B cell (primary cell): Measurements from ENCODE around the gene RABGAP1L. TPM values are rescaled to one million over a fixed set of nuclear protein-coding genes. Genes with fewer than 3 reads are reported as not detected.

ENCODE experiments used
- ATAC-seq: fragments of 200-7000 bp; cut with Tn5 transposase; one replicate; pipeline ENCODE4 v1.10.0; 2021; ENCODE audit warnings: low read depth, mild to moderate bottlenecking, moderate number of reproducible peaks, moderate library complexity
- CTCF ChIA-PET: fragments of 350-600 bp; sonication (Branson Sonifier 250); formaldehyde crosslinking; loops from one replicate; lab custom pipeline; 2021; ENCODE audit warnings: antibody characterized with exemption, inconsistent platforms; lab: Charles Lee
- POLR2A ChIA-PET: fragments of 350-600 bp; sonication (Branson Sonifier 250); formaldehyde crosslinking; loops from one replicate; lab custom pipeline; 2021; ENCODE audit warnings: antibody characterized with exemption; lab: Charles Lee
- DNase-seq: peaks from one replicate; pipeline ENCODE4 v3.0.0; 2013
- H2AFZ ChIP-seq: 2 replicates; pipeline ENCODE4 v1.6.1; 2012; ENCODE audit warnings: mild to moderate bottlenecking, low read depth, low read length; ENCODE audit not compliant: insufficient read depth, poor library complexity, severe bottlenecking
- H3K27ac ChIP-seq, 2 donors: 1 replicate in 1 of 2; 2 replicates in 1 of 2; pipeline ENCODE4 v1.5.1; 2012 to 2013; ENCODE audit warnings: low read length in 2 of 2, mild to moderate bottlenecking in 2 of 2, moderate library complexity in 1 of 2
- H3K27me3 ChIP-seq, 4 experiments: fragments of 200-600 bp in 1 of 4; sonication (generic) in 1 of 4; replicated peaks in 1 of 4; 1 replicate in 2 of 4; 2 replicates in 2 of 4; pipeline versions ENCODE4 v1.6.1 to v1.7.0; 2013 to 2016; ENCODE audit warnings: low read length in 3 of 4, mild to moderate bottlenecking in 2 of 4, mixed read lengths in 1 of 4, moderate library complexity in 1 of 4; ENCODE audit not compliant: insufficient read depth in 4 of 4, control insufficient read depth in 3 of 4; ENCODE audit errors: control extremely low read depth in 1 of 4
- H3K36me3 ChIP-seq, 2 experiments: replicated peaks in 1 of 2; 1 replicate in 1 of 2; 2 replicates in 1 of 2; pipeline versions ENCODE4 v1.6.1 to v1.7.1; 2013; ENCODE audit warnings: low read length in 1 of 2; ENCODE audit not compliant: insufficient read depth in 2 of 2, control insufficient read depth in 1 of 2; ENCODE audit errors: control extremely low read depth in 1 of 2, extremely low read depth in 1 of 2
- H3K4me1 ChIP-seq, 2 donors: fragments of 200-600 bp in 1 of 2; sonication (generic) in 1 of 2; 1 replicate in 1 of 2; 2 replicates in 1 of 2; pipeline versions ENCODE4 v1.5.1 to v1.6.1; 2013 to 2017; ENCODE audit warnings: low read length in 2 of 2; ENCODE audit not compliant: control insufficient read depth in 2 of 2, insufficient read depth in 2 of 2
- H3K4me2 ChIP-seq: replicated peaks from 2 replicates; pipeline ENCODE3; 2012; ENCODE audit warnings: mild to moderate bottlenecking, low read depth, low read length; ENCODE audit not compliant: poor library complexity, severe bottlenecking
- H3K4me3 ChIP-seq, 5 experiments: fragments of 200-600 bp in 1 of 5; sonication (generic) in 1 of 5; 1 replicate in 3 of 5; 2 replicates in 2 of 5; pipeline versions ENCODE4 v1.5.1 to v1.7.0; 2011 to 2016; ENCODE audit warnings: low read length in 4 of 5, mild to moderate bottlenecking in 4 of 5, low read depth in 2 of 5, control low read depth in 1 of 5, moderate library complexity in 1 of 5; ENCODE audit not compliant: insufficient read depth in 1 of 5; ENCODE audit errors: control extremely low read depth in 1 of 5, extremely low read depth in 1 of 5
- H3K79me2 ChIP-seq: fragments of 200-600 bp; sonication (generic); one replicate; pipeline ENCODE4 v1.6.0; 2016; ENCODE audit warnings: low read length; ENCODE audit not compliant: control insufficient read depth, insufficient read depth
- H3K9ac ChIP-seq: fragments of 200-600 bp; sonication (generic); 2 replicates; pipeline ENCODE4 v1.6.1; 2017; ENCODE audit warnings: mild to moderate bottlenecking, low read length, moderate library complexity
- H3K9me3 ChIP-seq, 3 donors: one replicate each; pipeline versions ENCODE4 v1.6.1 to v1.7.1; 2013; ENCODE audit warnings: low read length in 2 of 3; ENCODE audit not compliant: control insufficient read depth in 2 of 3, insufficient read depth in 1 of 3; ENCODE audit errors: control extremely low read depth in 1 of 3
- H4K20me1 ChIP-seq: 2 replicates; pipeline ENCODE4 v1.6.0; 2012; ENCODE audit warnings: mild to moderate bottlenecking, low read length; ENCODE audit not compliant: insufficient read depth, control insufficient read depth, poor library complexity, severe bottlenecking
- H3K27ac Mint-ChIP-seq: one replicate; pipeline ENCODE4 v1.8.0; 2021; ENCODE audit warnings: mixed read lengths
- H3K27me3 Mint-ChIP-seq: one replicate; pipeline ENCODE4 v1.8.0; 2021; ENCODE audit warnings: mixed read lengths
- H3K4me1 Mint-ChIP-seq: one replicate; pipeline ENCODE4 v1.8.0; 2021; ENCODE audit warnings: mixed read lengths
- H3K4me3 Mint-ChIP-seq: one replicate; pipeline ENCODE4 v1.8.0; 2021; ENCODE audit warnings: mixed read lengths
- H3K9me3 Mint-ChIP-seq: one replicate; pipeline ENCODE4 v1.8.0; 2022; ENCODE audit warnings: mixed read lengths; ENCODE audit not compliant: insufficient read depth
- CTCF ChIP-seq: fragments of 200-600 bp; IDR thresholded peaks from one replicate; pipeline ENCODE4 v1.8.0; 2022; ENCODE audit warnings: antibody characterized with exemption, mild to moderate bottlenecking
- EZH2 ChIP-seq: IDR thresholded peaks from 2 replicates; pipeline ENCODE4 v1.6.1; 2012; ENCODE audit warnings: borderline replicate concordance, low read depth, mild to moderate bottlenecking, moderate library complexity, low read length; ENCODE audit not compliant: insufficient read depth, poor library complexity, severe bottlenecking
- WGBS: methylation state at CpG from one replicate; pipeline ENCODE4 v1.1.5; 2013; ENCODE audit warnings: missing lambda C conversion rate; ENCODE audit not compliant: insufficient coverage; 5-methylcytosine and 5-hydroxymethylcytosine counted together
- intact Hi-C: fragments of 100-400 bp; cut with micrococcal nuclease; formaldehyde crosslinking; loops from one replicate; pipeline ENCODE4 v1.10.0; 2022
- polyA plus RNA-seq: library from polyadenylated mRNA; depleted of rRNA; stranded (reverse); fragments of >200 nt; gene quantifications from 2 replicates; pipeline ENCODE4 v1.2.3, GENCODE V29; 2012
- total RNA-seq, 2 donors: library from RNA; stranded (reverse); fragments of 120-200 nt in 1 of 2; gene quantifications; 1 replicate in 1 of 2; 2 replicates in 1 of 2; pipeline versions ENCODE4 v1.2.3 to v1.2.4, GENCODE V29; 2013 to 2022

RABGAP1L gene
- total and polyA plus RNA-seq, 2 donors (not counting 1 experiment from before 2014, with no cell fraction given), result 34.9 to 159 TPM

- peaks cover 0 to 11% of the 10 kb centered on the region in 2 experiments for H3K36me3 ChIP-seq
- no peak overlapping the region for H3K9ac ChIP-seq
- H3K4me3 Mint-ChIP-seq, result no peak overlapping the region
- H3K4me1 ChIP-seq, result no peaks in the 10 kb centered on the region
- H3K4me1 Mint-ChIP-seq, result peaks cover 25% of the 10 kb centered on the region
- no peak overlapping the region for H3K27ac Mint-ChIP-seq
- H3K79me2 ChIP-seq, result peaks cover 69% of the 10 kb centered on the region
- no peak overlapping the region for H3K4me2 ChIP-seq
- H3K9me3 ChIP-seq, result no peaks in the 10 kb centered on the region
- TF ChIP-seq EZH2 (no peak), CTCF (no peak)
- CTCF ChIA-PET, result no interaction called here
- no peak overlapping the region for H2AFZ ChIP-seq
- H3K4me3 ChIP-seq, result no peak overlapping the region
- no peak for ATAC-seq
- no peaks in the 10 kb centered on the region for H4K20me1 ChIP-seq
- no peaks in the 10 kb centered on the region for H3K9me3 Mint-ChIP-seq
- WGBS, result 100% methylated on average over 2 of the region's 2 CpGs
- no peak overlapping the region for H3K27ac ChIP-seq
- no peaks in the 10 kb centered on the region for H3K27me3 ChIP-seq
- POLR2A ChIA-PET, result no interaction called here
- no peaks in the 10 kb centered on the region for H3K27me3 Mint-ChIP-seq
- intact Hi-C loops, result no loop called here
- no peak for DNase-seq
Observed at GRCh38 chr1:174197088-174197487, 37.8 kb downstream of the RABGAP1L start.

GRCh38 chr1:174197547-174197946, 38.2 kb downstream of the RABGAP1L start:
- no peak overlapping the region for H3K27ac Mint-ChIP-seq
- H3K9me3 Mint-ChIP-seq, result no peaks in the 10 kb centered on the region
- H3K4me1 Mint-ChIP-seq, result peaks cover 25% of the 10 kb centered on the region
- TF ChIP-seq EZH2 (no peak), CTCF (no peak)
- Histone ChIP-seq H3K4me1 (no peaks in the 10 kb centered on the region), H3K4me2 (no peak overlapping the region), H3K4me3 (no peak overlapping the region), H3K9me3 (no peaks in the 10 kb centered on the region), H2AFZ (no peak overlapping the region), H3K27me3 (no peaks in the 10 kb centered on the region), H3K9ac (no peak overlapping the region), H3K36me3 (peaks cover 0 to 9% of the 10 kb centered on the region in 2 experiments), H3K79me2 (peaks cover 67% of the 10 kb centered on the region), H3K27ac (no peak overlapping the region), H4K20me1 (no peaks in the 10 kb centered on the region)
- H3K27me3 Mint-ChIP-seq, result no peaks in the 10 kb centered on the region
- intact Hi-C loops, result no loop called here
- ChIA-PET CTCF (interaction anchor here (0.6 kb wide), 1 partner anchor 1477 kb away, joined by 3 read pairs; no protein-coding TSS in a partner anchor), POLR2A (no interaction called here)
- DNase-seq, result no peak
- 97% methylated on average over 10 of the region's 10 CpGs for WGBS
- ATAC-seq, result no peak
- no peak overlapping the region for H3K4me3 Mint-ChIP-seq
